CD4-positive, CD25-positive, alpha-beta regulatory T cell (primary cell): ENCODE results near the gene ZGPAT. TPM values are rescaled to one million over a fixed set of nuclear protein-coding genes. Genes with fewer than 3 reads are reported as not detected.

Experiments used
- ATAC-seq, 2 donors: fragments of 150-1000 bp; cut with Tn5 transposase; one replicate each; pipeline ENCODE4 v1.10.0; 2021; ENCODE audit warnings: low read depth in 2 of 2, moderate number of reproducible peaks in 2 of 2, moderate library complexity in 1 of 2
- DNase-seq, 3 donors: peaks; one replicate each; pipeline versions ENCODE4 v3.0.0 to v3.0.0-alpha.2; 2012 to 2022; ENCODE audit warnings: mixed read lengths in 1 of 3
- H3K27ac ChIP-seq: one replicate; pipeline ENCODE4 v1.7.0; 2013; ENCODE audit warnings: mild to moderate bottlenecking, low read length; ENCODE audit not compliant: insufficient read depth, poor library complexity, severe bottlenecking
- H3K27me3 ChIP-seq: one replicate; pipeline ENCODE4 v1.7.0; 2013; ENCODE audit warnings: low read length; ENCODE audit not compliant: control insufficient read depth, insufficient read depth
- H3K36me3 ChIP-seq: one replicate; pipeline ENCODE4 v1.7.0; 2013; ENCODE audit warnings: mild to moderate bottlenecking, low read length, moderate library complexity; ENCODE audit not compliant: control insufficient read depth, insufficient read depth
- H3K4me1 ChIP-seq: 2 replicates; pipeline ENCODE4 v1.7.0; 2013; ENCODE audit warnings: mild to moderate bottlenecking, low read length; ENCODE audit not compliant: insufficient read depth, control insufficient read depth, poor library complexity, severe bottlenecking
- H3K4me3 ChIP-seq: one replicate; pipeline ENCODE4 v1.7.0; 2013; ENCODE audit warnings: low read depth, mild to moderate bottlenecking, low read length, moderate library complexity
- H3K9me3 ChIP-seq, 2 experiments: 1 replicate in 1 of 2; 2 replicates in 1 of 2; pipeline ENCODE4 v1.7.0; 2013; ENCODE audit warnings: low read length in 2 of 2, mild to moderate bottlenecking in 1 of 2, moderate library complexity in 1 of 2; ENCODE audit not compliant: control insufficient read depth in 2 of 2
- H3K27ac Mint-ChIP-seq, 3 donors: one replicate each; pipeline ENCODE4 v1.8.0; 2020 to 2022; ENCODE audit warnings: mild to moderate bottlenecking in 3 of 3, mixed read lengths in 3 of 3, moderate library complexity in 2 of 3
- H3K27me3 Mint-ChIP-seq: one replicate; pipeline ENCODE4 v1.8.0; 2022; ENCODE audit warnings: mild to moderate bottlenecking, mixed read lengths
- H3K36me3 Mint-ChIP-seq: one replicate; pipeline ENCODE4 v1.8.0; 2020; ENCODE audit warnings: mixed read lengths
- H3K4me1 Mint-ChIP-seq, 4 donors: one replicate each; pipeline ENCODE4 v1.8.0; 2020 to 2022; ENCODE audit warnings: mixed read lengths in 4 of 4, mild to moderate bottlenecking in 1 of 4
- H3K4me3 Mint-ChIP-seq, 4 donors: one replicate each; pipeline ENCODE4 v1.8.0; 2020 to 2022; ENCODE audit warnings: mild to moderate bottlenecking in 4 of 4, mixed read lengths in 4 of 4, moderate library complexity in 3 of 4
- H3K9me3 Mint-ChIP-seq, 7 donors: one replicate each; pipeline ENCODE4 v1.8.0; 2020 to 2022; ENCODE audit warnings: mixed read lengths in 7 of 7, mild to moderate bottlenecking in 3 of 7, moderate library complexity in 2 of 7
- polyA plus RNA-seq, 4 donors: library from polyadenylated mRNA; unstranded; fragments of 300-500 nt; fragmentation: Illumina TruSeq; gene quantifications; one replicate each; pipeline ENCODE4 v1.2.3, GENCODE V29; 2021
- total RNA-seq: library from RNA; stranded (reverse); gene quantifications from one replicate; pipeline ENCODE4 v1.2.3, GENCODE V29; 2022

The ZGPAT gene
- total and polyA plus RNA-seq, 5 donors from 2014 or later = 34.0 to 51.5 (median 42.4) TPM

- Histone ChIP-seq H3K27me3 (no peaks in the 10 kb centered on the region), H3K36me3 (no peaks in the 10 kb centered on the region), H3K4me3 (no peak overlapping the region), H3K27ac (no peak overlapping the region), H3K9me3 (no peaks in the 10 kb centered on the region), H3K4me1 (peaks cover 32% of the 10 kb centered on the region)
- ATAC-seq (no peak), DNase-seq (no peak)
- Mint-ChIP-seq H3K27ac (no peak overlapping the region), H3K4me1 (peaks cover 0 to 4% (median 0%) of the 10 kb centered on the region in 4 donors), H3K27me3 (no peaks in the 10 kb centered on the region), H3K4me3 (peak overlapping the region in 3 of 4 donors; percentile 51 to 68 (median 67)), H3K9me3 (no peaks in the 10 kb centered on the region), H3K36me3 (no peaks in the 10 kb centered on the region)
These were observed 34.0 kb downstream of the ZGPAT start for GRCh38 chr20:63741676-63742380.

- Mint-ChIP-seq H3K27ac (no peak overlapping the region), H3K9me3 (no peaks in the 10 kb centered on the region), H3K27me3 (no peaks in the 10 kb centered on the region), H3K36me3 (no peaks in the 10 kb centered on the region), H3K4me1 (peaks cover 0 to 4% (median 0%) of the 10 kb centered on the region in 4 donors), H3K4me3 (no peak overlapping the region)
- H3K27me3 ChIP-seq = no peaks in the 10 kb centered on the region
- peaks cover 31% of the 10 kb centered on the region for H3K4me1 ChIP-seq
- DNase-seq = no peak
- no peaks in the 10 kb centered on the region for H3K36me3 ChIP-seq
- H3K9me3 ChIP-seq = no peaks in the 10 kb centered on the region
- H3K4me3 ChIP-seq = no peak overlapping the region
- no peak for ATAC-seq
- no peak overlapping the region for H3K27ac ChIP-seq
These were observed 34.7 kb downstream of the ZGPAT start for GRCh38 chr20:63742381-63743024.

GRCh38 chr20:63743210-63743970, 35.6 kb downstream of the ZGPAT start:
- Mint-ChIP-seq H3K27ac (no peak overlapping the region), H3K4me1 (peaks cover 0 to 6% (median 0%) of the 10 kb centered on the region in 4 donors), H3K36me3 (no peaks in the 10 kb centered on the region), H3K9me3 (no peaks in the 10 kb centered on the region), H3K27me3 (no peaks in the 10 kb centered on the region), H3K4me3 (peak overlapping the region; percentile 9 to 82 (median 60))
- H3K27ac ChIP-seq = no peak overlapping the region
- H3K27me3 ChIP-seq = no peaks in the 10 kb centered on the region
- DNase-seq (no peak), ATAC-seq (no peak)
- no peak overlapping the region for H3K4me3 ChIP-seq
- no peaks in the 10 kb centered on the region for H3K36me3 ChIP-seq
- H3K4me1 ChIP-seq = peaks cover 26% of the 10 kb centered on the region
- H3K9me3 ChIP-seq = no peaks in the 10 kb centered on the region

- Mint-ChIP-seq H3K9me3 (no peaks in the 10 kb centered on the region), H3K27me3 (no peaks in the 10 kb centered on the region)
These were observed 36.3 kb downstream of the ZGPAT start for GRCh38 chr20:63744158-63744557.

DNA sequence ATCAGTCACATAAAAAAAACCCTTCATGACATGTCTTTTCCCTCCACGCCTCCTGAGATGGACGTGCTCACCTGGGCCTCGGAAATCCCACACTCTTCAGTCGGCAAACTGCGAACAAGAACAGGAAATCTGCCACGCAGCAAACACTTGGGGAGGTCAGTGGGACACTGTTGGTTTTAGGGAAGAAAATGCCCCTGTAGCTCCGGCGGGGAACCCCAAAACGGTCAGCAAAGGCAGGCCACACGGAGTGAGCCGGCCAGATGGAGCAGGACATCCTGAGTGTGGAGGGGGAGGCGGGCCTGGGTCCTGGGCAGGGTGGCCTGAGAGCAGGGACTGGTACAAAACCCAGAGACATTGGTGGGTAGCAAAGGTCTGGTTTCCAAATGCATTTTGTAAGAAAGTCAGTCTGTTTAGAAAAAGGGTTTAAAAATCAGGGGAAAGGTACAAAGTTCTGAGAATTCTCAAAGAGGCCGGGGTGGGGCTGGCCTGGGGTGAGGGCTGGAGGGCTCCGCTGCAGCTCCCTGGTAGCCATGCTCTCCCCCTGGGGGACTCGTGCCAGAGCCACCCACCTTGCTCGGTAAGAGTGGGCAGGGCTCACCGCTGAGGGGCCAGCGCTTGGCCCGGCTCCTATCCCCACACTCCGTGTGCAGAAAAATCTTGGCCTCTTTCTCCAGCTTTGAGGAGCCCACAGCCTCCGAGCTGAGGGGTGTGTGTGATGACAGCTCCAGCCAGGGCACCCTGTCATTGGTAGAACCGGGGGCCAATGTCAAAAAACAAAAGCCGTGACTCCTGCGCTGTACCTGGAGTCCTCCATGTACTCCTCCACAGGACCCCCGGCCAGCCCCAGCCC, 37.0 kb downstream of the ZGPAT start:
- Mint-ChIP-seq H3K9me3 (no peaks in the 10 kb centered on the region), H3K27me3 (no peaks in the 10 kb centered on the region), H3K4me1 (peaks cover 0 to 15% (median 0%) of the 10 kb centered on the region in 4 donors), H3K4me3 (peak overlapping the region in 1 of 4 donors; percentile 7), H3K27ac (no peak overlapping the region), H3K36me3 (no peaks in the 10 kb centered on the region)
- no peak for ATAC-seq
- Histone ChIP-seq H3K27ac (no peak overlapping the region), H3K36me3 (no peaks in the 10 kb centered on the region), H3K4me1 (peaks cover 21% of the 10 kb centered on the region), H3K4me3 (no peak overlapping the region), H3K9me3 (no peaks in the 10 kb centered on the region), H3K27me3 (no peaks in the 10 kb centered on the region)
- no peak for DNase-seq

More at GRCh38 chr20:63744158-63744557, 36.3 kb downstream of the ZGPAT start:
- H3K27me3 ChIP-seq = no peaks in the 10 kb centered on the region
- no peaks in the 10 kb centered on the region for H3K36me3 Mint-ChIP-seq
- peaks cover 0 to 12% (median 0%) of the 10 kb centered on the region in 4 donors for H3K4me1 Mint-ChIP-seq
- ATAC-seq = no peak
- H3K27ac ChIP-seq = no peak overlapping the region
- peak overlapping the region in 2 of 4 donors; percentile 73 to 82 for H3K4me3 Mint-ChIP-seq
- H3K36me3 ChIP-seq = no peaks in the 10 kb centered on the region
- DNase-seq = no peak
- peaks cover 19% of the 10 kb centered on the region for H3K4me1 ChIP-seq
- H3K9me3 ChIP-seq = no peaks in the 10 kb centered on the region
- no peak overlapping the region for H3K4me3 ChIP-seq
- H3K27ac Mint-ChIP-seq = no peak overlapping the region

DNA sequence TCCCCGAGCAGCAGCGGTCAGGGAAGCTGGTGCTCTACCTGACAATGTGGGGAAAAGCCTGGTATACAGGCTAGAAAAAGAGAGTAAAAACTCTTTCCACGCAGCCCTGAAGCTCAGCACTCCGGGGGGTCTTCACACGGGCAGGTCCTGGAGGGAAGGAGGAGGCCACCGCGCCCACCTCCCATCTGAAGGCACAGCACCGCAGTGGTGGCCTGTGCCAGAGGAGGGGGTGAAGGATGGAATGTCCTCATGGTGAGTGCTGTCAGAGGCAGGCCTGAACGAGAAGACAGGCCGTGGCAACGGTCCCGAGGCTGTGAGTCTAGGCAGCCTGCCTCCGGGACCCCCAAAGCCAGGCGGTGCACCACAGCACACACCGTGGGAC, 37.6 kb downstream of the ZGPAT start:
- no peak overlapping the region for H3K4me3 ChIP-seq
- H3K4me1 ChIP-seq = peaks cover 25% of the 10 kb centered on the region
- no peak overlapping the region for H3K27ac ChIP-seq
- H3K4me1 Mint-ChIP-seq = peaks cover 0 to 18% (median 0%) of the 10 kb centered on the region in 4 donors
- DNase-seq (no peak), ATAC-seq (no peak)
- peak overlapping the region in 1 of 4 donors; percentile 79 for H3K4me3 Mint-ChIP-seq
- no peaks in the 10 kb centered on the region for H3K9me3 ChIP-seq
- H3K27ac Mint-ChIP-seq = no peak overlapping the region
- H3K27me3 Mint-ChIP-seq = no peaks in the 10 kb centered on the region
- no peaks in the 10 kb centered on the region for H3K9me3 Mint-ChIP-seq
- H3K36me3 ChIP-seq = no peaks in the 10 kb centered on the region
- H3K36me3 Mint-ChIP-seq = no peaks in the 10 kb centered on the region
- H3K27me3 ChIP-seq = no peaks in the 10 kb centered on the region
